Kidney (tissue), 14 donors: ENCODE data around the gene KLHL29. TPM values are rescaled to one million over a fixed set of nuclear protein-coding genes. Genes with fewer than 3 reads are reported as not detected.

ENCODE experiments used
- DNase-seq, 5 donors: peaks; one replicate each; pipeline ENCODE4 v3.0.0-alpha.2; 2013 to 2020
- FAIRE-seq: peaks from 2 replicates; lab custom pipeline; 2012; peaks lifted over from hg19 to GRCh38; lab: Jason Lieb, UNC
- H3K27ac ChIP-seq, 2 donors: one replicate each; pipeline ENCODE4 v1.7.0; 2013; ENCODE audit warnings: low read depth in 2 of 2, low read length in 2 of 2, inconsistent platforms in 1 of 2
- H3K27me3 ChIP-seq: one replicate; pipeline ENCODE4 v1.7.1; 2013; ENCODE audit warnings: low read length, inconsistent platforms; ENCODE audit not compliant: control insufficient read depth, insufficient read depth
- H3K36me3 ChIP-seq, 3 donors: one replicate each; pipeline versions ENCODE4 v1.7.0 to v1.7.1; 2013; ENCODE audit warnings: low read length in 3 of 3, control low read depth in 1 of 3, inconsistent platforms in 1 of 3; ENCODE audit not compliant: insufficient read depth in 3 of 3, control insufficient read depth in 2 of 3
- H3K4me1 ChIP-seq, 3 donors: one replicate each; pipeline versions ENCODE4 v1.7.0 to v1.7.1; 2013; ENCODE audit warnings: low read length in 3 of 3, inconsistent platforms in 1 of 3, low read depth in 1 of 3; ENCODE audit not compliant: control insufficient read depth in 2 of 3, insufficient read depth in 2 of 3
- H3K4me3 ChIP-seq, 3 donors: one replicate each; pipeline versions ENCODE4 v1.7.0 to v1.8.1; 2013; ENCODE audit warnings: low read length in 3 of 3, control low read depth in 1 of 3, inconsistent platforms in 1 of 3
- H3K9ac ChIP-seq, 3 donors: one replicate each; pipeline versions ENCODE4 v1.7.0 to v1.7.1; 2013; ENCODE audit warnings: low read length in 3 of 3, control low read depth in 1 of 3, inconsistent platforms in 1 of 3
- H3K9me3 ChIP-seq, 3 donors: one replicate each; pipeline versions ENCODE4 v1.7.0 to v1.7.1; 2013; ENCODE audit warnings: low read length in 3 of 3, control low read depth in 1 of 3, inconsistent platforms in 1 of 3; ENCODE audit not compliant: control insufficient read depth in 2 of 3, insufficient read depth in 1 of 3
- intact Hi-C: fragments of 100-400 bp; cut with DNase I; formaldehyde crosslinking; loops from one replicate; pipeline ENCODE4 v1.11.1; 2022
- polyA plus RNA-seq: library from polyadenylated mRNA; stranded (reverse); fragments of 350-450 nt; fragmentation: Illumina TruSeq; extraction: RNeasy Lipid Tissue Mini Kit (QIAGEN cat#74804); gene quantifications from one replicate; pipeline ENCODE4 v1.2.3, GENCODE V29; 2014; ENCODE audit warnings: low read depth, low replicate concordance; ENCODE audit not compliant: insufficient read depth
- total RNA-seq: library from RNA; stranded (reverse); fragmentation: NEBNext Ultra II Directional; extraction: Animal tissue kit (Norgen Biotek cat#: 25700); gene quantifications from one replicate; pipeline ENCODE4 v1.2.1, GENCODE V29; 2021
- TF ChIP-seq, protein P1 (sequence below): IDR thresholded peaks from 3 replicates; pipeline ENCODE4 v1.5.1; 2012; ENCODE audit warnings: mild to moderate bottlenecking, moderate library complexity, borderline replicate concordance; ENCODE audit not compliant: insufficient read depth; ENCODE audit errors: extremely low read depth
- donor health status: control.
- donor health status: control.
- donor health status: control.
- donor health status: control.
- donor health status: control.
- donor health status: DM: yes; HTN: yes; CAD: no.
- donor health status: Normal renal cell carcinoma (clear cell type).

KLHL29 gene
- total and polyA plus RNA-seq, 2 donors from 2014 or later, result 1.5 to 10.5 TPM

DNA sequence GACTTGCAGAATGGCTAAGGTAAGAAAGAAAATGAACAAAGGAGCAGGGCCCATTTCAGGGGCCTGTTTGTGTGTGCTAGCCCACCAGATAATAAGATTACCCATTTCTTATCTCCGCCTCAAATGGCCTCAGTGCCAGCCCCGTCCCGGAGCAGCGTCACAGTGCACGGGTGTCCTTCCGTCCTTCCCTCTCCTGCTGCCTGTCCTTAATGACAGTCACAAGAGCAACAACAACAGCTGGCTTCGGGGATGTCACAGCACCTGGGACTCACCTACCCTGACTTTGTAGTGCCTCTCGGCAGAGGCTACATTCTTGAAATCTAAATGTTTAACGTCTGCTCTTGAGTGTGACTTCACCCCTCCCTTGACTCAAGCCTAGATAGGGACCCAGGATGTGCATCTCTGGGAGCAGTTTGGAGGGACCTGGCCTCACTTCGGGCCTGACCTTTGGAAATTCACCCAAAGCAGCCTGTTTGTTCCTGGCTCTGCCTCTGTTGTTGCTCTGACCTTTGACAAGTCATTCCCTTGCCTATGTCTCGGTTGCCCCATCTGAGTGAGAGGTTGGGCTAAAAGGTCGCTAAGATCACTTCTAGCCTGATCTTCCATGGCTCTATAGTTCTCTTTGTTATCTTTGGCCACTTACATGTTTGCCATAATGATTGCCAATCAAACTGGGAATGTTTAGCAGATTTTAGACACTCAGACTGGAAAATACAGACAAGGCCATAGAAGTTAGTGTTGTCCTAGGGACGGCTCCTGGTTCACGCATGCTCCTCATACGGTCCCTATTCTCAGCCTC lies 122.5 kb downstream of the KLHL29 start:
- Histone ChIP-seq H3K27me3 (no peaks in the 10 kb centered on the region), H3K4me3 (no peak overlapping the region), H3K9me3 (no peaks in the 10 kb centered on the region), H3K27ac (no peak overlapping the region), H3K4me1 (peaks cover 0 to 4% (median 4%) of the 10 kb centered on the region in 3 donors), H3K9ac (no peak overlapping the region), H3K36me3 (no peaks in the 10 kb centered on the region)
- FAIRE-seq, result no peak
- no peak for DNase-seq
- TF ChIP-seq, protein P1, sequence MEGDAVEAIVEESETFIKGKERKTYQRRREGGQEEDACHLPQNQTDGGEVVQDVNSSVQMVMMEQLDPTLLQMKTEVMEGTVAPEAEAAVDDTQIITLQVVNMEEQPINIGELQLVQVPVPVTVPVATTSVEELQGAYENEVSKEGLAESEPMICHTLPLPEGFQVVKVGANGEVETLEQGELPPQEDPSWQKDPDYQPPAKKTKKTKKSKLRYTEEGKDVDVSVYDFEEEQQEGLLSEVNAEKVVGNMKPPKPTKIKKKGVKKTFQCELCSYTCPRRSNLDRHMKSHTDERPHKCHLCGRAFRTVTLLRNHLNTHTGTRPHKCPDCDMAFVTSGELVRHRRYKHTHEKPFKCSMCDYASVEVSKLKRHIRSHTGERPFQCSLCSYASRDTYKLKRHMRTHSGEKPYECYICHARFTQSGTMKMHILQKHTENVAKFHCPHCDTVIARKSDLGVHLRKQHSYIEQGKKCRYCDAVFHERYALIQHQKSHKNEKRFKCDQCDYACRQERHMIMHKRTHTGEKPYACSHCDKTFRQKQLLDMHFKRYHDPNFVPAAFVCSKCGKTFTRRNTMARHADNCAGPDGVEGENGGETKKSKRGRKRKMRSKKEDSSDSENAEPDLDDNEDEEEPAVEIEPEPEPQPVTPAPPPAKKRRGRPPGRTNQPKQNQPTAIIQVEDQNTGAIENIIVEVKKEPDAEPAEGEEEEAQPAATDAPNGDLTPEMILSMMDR, result no peak
- intact Hi-C loops, result no loop called here

DNA sequence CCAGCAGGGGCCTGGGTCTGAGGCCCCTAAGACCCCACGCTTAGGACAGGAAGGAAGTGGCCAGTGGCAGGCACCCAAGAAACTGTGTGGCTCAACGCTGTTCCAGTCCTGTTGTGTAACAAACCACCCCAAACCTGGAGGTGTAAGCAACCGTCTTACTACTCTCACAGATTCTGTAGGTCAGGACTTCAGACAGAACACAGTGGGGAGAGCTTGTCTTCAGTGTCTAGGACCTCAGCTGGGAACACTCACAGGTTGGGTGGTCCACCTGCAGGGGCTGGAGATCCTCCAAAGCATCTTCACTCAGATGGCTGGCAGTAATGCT lies 123.0 kb downstream of the KLHL29 start:
- peaks cover 0 to 4% (median 4%) of the 10 kb centered on the region in 3 donors for H3K4me1 ChIP-seq
- H3K27me3 ChIP-seq, result no peaks in the 10 kb centered on the region
- DNase-seq (no peak), FAIRE-seq (no peak)
- TF ChIP-seq, protein P1, result no peak
- intact Hi-C loops, result no loop called here
- H3K9me3 ChIP-seq, result no peaks in the 10 kb centered on the region
- H3K36me3 ChIP-seq, result no peaks in the 10 kb centered on the region
- H3K9ac ChIP-seq, result no peak overlapping the region
- no peak overlapping the region for H3K27ac ChIP-seq
- H3K4me3 ChIP-seq, result no peak overlapping the region

DNA sequence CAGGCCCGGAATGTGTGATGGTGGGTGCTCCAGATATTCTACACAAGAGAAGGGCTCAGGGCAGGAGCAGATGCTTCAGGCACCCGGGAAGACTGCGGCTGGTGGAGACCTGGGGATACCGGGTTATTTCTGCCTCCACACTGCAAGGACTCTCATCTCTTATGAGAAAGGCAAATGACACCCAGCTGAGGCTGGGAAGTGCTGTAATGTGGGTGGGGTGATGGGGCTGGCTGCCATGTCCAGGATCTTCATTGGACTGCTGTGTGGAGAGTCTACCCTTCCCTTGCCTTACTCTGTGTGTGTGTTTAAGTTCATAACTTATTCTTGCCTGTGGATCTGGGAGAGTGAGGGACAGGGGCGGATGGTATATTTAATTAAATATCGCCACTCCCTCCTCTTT lies 124.1 kb downstream of the KLHL29 start:
- TF ChIP-seq, protein P1, result no peak
- no peak for DNase-seq

More for the DNA sequence above, 124.1 kb downstream of the KLHL29 start:
- Histone ChIP-seq H3K9ac (no peak overlapping the region), H3K27me3 (no peaks in the 10 kb centered on the region), H3K36me3 (no peaks in the 10 kb centered on the region), H3K4me1 (peaks cover 0 to 4% (median 4%) of the 10 kb centered on the region in 3 donors), H3K27ac (no peak overlapping the region), H3K4me3 (no peak overlapping the region), H3K9me3 (no peaks in the 10 kb centered on the region)
- intact Hi-C loops, result no loop called here
- FAIRE-seq, result no peak
